HG03095 (cell line): ENCODE measurements around the gene DACH2.

ENCODE experiments used
- ATAC-seq: cut with Tn5 transposase; IDR thresholded peaks from one replicate; pipeline ENCODE4 v1.9.1; 2021; ENCODE audit warnings: moderate library complexity; ENCODE audit not compliant: unreplicated experiment

Gene DACH2

GRCh38 chrX:86295293-86295692 lies 147.0 kb downstream of the DACH2 start:
- ATAC-seq, result no peak

DNA sequence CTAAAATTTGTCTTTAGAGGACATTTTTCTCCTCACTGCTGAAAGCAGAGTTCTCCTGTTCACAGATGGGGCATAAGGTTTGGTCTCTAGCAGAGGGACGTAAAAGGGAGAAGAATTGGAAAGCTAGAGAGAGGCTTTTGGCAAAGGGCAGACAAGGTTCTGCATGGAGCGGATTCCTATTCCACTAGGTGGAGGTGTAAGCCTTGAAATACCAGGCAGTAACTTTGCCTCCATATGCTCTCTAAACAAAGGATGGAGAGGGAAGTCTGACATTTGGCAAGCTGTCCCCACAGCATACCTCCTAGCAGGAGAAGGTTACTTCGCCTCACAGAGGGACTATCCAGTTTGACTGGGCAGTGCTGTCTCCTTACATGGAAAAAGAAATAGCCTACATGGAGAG lies 174.7 kb downstream of the DACH2 start:
- ATAC-seq, result no peak

DNA sequence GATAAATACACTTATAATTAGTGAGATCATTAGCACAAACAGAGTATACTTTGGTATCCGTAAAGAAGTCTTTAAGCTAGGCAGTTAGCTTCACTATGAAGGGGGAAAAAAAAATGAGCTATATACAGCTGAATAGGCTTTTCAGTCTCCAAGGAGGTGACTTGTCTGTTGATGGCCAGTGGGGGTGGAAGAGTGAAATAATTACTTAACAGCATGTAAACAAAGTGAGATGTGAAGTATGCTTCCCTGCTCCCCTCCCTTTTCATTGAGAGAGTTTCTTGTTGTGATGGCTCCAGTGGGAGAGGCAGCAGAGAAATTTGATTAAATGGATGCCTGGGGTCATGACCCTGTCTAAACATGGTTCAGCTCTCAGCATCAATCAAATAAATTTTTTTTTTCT lies 180.9 kb downstream of the DACH2 start:
- no peak for ATAC-seq

DNA sequence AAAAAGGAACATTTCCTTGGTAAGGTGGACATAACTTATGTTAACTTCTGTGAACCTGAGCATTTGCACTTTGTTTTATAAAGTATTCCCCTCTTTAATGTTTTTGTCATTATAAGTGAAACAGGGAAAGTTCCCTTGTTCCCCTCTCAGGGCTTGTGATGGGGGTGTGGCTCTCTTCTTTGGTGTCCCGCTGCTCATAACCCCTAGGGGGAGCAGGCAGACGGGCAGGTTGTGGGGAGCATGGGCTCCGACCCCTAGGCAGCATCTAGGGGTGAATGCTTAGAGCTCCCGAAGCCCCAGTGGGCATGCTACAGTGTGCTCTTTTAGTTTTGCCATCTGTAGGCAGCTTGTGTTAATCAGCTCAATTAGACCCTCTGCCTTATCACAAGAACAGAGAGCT lies 200.4 kb downstream of the DACH2 start:
- ATAC-seq, result no peak

- no peak for ATAC-seq
Measured at GRCh38 chrX:86349115-86349514, 200.9 kb downstream of the DACH2 start.

DNA sequence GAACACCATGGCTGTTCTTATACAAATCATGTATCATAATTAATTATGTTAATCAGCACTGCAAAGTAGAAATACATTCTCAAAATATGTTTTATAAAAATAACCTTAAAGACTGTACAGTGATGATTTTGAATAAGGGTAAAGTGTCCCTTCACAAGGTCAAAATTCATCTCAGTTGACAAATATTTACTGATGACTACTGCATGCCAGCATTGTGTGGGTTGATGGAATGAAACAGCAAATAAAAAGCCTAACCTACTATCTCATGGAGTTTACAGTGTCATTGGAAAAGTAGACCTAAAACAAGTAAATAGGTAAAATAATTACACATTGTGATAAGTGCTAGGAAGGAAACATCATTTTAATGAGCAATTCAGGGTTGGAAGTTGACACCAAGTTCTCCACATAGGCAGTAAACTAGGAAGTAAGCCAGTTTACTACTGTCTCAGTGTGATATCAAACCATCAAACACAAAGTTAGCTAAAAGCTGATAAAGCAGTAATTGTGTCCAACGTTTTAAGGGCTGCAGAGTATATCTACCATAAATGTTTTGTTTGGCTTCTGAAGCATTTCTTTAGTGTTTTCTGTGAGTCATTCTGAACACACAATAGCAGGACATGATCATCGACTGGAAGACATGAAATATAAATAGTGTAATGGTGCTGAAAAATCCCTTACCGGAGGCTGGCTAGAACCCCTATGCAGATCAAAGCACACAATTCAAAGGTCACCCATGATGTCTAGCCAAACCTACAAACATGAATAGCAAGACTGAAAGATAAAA lies 221.8 kb downstream of the DACH2 start:
- ATAC-seq, result no peak

DNA sequence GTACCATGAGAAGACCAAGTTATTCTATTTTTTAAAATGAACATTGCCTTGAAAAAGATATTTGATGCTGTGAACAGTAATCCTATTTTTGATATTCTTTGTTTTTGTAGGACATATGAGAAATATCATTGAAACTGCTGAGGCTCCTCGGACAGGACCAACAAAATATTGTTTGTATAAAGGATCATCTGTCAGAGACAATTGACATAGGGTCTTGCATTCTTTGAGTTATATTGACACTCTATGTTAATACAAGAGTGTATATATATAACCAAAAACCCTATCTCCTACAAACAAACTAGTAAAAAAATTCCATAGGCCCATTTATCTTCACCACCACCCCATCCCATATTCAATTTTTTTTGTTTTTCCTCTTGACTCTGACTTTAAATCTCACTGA lies 222.7 kb downstream of the DACH2 start:
- ATAC-seq, result no peak

GRCh38 chrX:86379209-86379608 lies 231.0 kb downstream of the DACH2 start:
- no peak for ATAC-seq

GRCh38 chrX:86383681-86384540 lies 235.7 kb downstream of the DACH2 start:
- no peak for ATAC-seq

- no peak for ATAC-seq
Measured at GRCh38 chrX:86407371-86407770, 259.1 kb downstream of the DACH2 start.

DNA sequence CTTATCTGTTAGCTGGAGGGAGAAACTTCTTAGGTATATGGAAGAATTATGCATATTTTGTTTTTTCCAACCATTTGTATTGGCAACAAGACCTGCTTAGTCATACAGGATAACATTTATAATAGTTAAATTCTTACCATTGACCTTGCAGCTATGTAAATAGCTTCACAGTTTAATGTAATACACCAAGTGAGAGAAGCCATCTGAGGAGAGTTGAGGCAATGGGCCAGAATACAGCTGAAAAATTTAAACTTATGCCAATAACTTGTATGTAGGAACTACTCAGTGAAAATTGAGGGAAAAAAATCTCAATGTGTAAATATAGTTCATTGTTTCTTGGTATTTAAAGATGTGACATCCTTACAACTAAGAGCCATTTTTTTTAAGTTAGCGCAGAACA lies 273.5 kb downstream of the DACH2 start:
- ATAC-seq, result no peak

GRCh38 chrX:86436116-86436515 lies 287.9 kb downstream of the DACH2 start:
- ATAC-seq, result no peak

DNA sequence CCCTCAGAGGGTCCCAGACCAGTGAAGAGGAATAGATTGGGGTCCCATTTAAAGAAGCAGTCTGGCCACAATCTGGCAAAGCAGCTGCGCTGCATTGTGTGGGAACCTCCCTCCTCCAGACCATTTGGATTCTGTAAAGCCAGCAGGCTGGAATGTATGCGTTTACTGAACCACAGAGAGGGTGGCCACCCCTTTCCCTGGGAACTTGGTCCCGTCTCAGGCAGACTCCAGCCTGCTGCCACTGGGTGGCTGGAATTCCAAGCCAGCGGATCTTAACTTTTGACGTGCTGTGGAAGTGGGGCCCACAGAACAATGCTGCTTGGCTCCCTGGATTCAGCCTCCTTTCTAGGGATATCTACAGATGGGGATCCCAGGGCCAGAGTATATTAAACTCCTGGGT lies 307.2 kb downstream of the DACH2 start:
- no peak for ATAC-seq

GRCh38 chrX:86460760-86461159 lies 312.5 kb downstream of the DACH2 start:
- no peak for ATAC-seq

GRCh38 chrX:86504297-86504696 lies 356.0 kb downstream of the DACH2 start:
- ATAC-seq, result no peak

GRCh38 chrX:86507331-86507730 lies 359.1 kb downstream of the DACH2 start:
- ATAC-seq, result no peak

- no peak for ATAC-seq
Measured at GRCh38 chrX:86579777-86580176, 431.5 kb downstream of the DACH2 start.

DNA sequence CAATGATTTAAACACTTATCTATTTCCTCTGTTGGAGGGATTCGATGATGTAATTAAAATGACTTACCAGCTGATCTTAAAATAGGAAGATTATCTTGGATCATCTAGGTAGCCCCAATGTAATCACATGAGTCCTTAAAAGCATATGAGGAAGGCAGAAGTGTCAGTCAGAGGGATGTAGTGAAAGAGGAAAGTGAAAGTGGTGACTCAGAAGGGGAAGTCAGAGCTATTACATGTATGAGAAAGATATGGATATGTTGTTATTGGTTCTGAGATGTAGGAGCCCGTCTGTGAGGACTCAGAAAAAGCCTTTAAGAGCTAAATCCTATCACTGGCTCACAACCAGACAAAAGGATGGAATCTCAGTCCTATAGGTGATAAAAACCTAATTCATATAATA lies 456.4 kb downstream of the DACH2 start:
- ATAC-seq, result peak; percentile 94

GRCh38 chrX:86696951-86697350 lies 548.7 kb downstream of the DACH2 start:
- ATAC-seq, result no peak

GRCh38 chrX:86711531-86712180 lies 563.4 kb downstream of the DACH2 start:
- no peak for ATAC-seq

- ATAC-seq, result no peak
Measured at GRCh38 chrX:86714441-86714840, 566.2 kb downstream of the DACH2 start.

DNA sequence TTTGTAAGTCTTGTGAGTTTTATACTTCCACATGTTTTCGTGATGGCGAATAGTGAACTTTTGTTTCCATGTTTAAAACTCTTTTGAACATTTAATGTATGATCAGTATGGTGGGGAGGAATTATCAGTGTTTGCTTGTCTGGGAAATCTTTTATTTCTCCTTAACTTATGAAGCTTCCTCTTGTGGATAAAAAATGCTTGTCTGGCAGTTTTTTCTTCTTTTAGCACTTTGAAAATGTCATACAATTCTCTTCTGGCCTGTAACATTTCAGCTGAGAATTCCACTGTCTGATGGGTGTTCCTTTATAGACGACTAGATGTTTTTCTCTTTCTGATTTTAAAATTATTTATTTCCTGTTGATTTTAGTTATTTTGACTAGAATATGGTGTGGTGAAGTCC lies 576.0 kb downstream of the DACH2 start:
- ATAC-seq, result no peak
